ENCODE data around the gene CCDC141.

- TF ChIP-seq CTCF (IDR thresholded peaks at IDR 0.05; ENCODE audit: low read length) (no peak), EZH2 (optimal IDR thresholded peaks at IDR 0.05; ENCODE audit: low read depth, low read length) (no peak)
Measured at GRCh38 chr2:178829981-178830380, 220.0 kb downstream of the CCDC141 start.

Data from MM.1S (cell line).